ENCODE data around the gene CPSF3.

- no peak for TF ChIP-seq CTCF (conservative IDR thresholded peaks at IDR 0.05)
- TF ChIP-seq EZH2 (IDR thresholded peaks at IDR 0.05; ENCODE audit: low read depth) = no peak
Observed at GRCh38 chr2:9404451-9404850, 19.0 kb upstream of the CPSF3 start.
